A204.1 (cell line): ENCODE results near the gene WNT9A.

Source experiments
- FAIRE-seq: peaks from 2 replicates; lab custom pipeline; 2012; peaks lifted over from hg19 to GRCh38; lab: Jason Lieb, UNC

WNT9A gene

DNA sequence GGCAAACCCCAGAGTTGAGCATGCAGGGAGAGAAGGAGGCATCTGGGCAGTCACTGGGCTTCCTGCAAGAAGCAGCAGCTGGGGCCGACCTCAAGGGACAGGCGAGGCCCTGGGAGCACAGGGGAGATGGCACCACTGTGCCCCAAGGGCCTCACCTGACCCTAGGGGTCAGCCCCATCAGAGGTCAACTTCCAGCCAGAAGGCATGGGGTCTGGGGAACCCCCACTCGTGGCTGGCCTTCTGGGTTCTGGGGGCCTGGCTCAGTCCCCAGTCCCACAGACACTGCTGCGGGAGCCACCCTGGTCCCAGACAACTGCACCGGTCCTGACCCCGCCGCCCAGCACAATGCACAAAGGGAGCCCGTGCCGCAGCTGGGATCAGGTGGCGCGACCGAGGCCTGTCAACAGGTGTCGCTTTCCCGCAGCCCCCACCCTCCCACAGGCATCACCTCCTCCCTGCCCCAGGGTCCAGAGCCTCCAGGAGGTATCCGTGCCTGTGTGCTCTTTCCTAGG is 6.2 kb downstream of the WNT9A start:
- FAIRE-seq, result no peak

DNA sequence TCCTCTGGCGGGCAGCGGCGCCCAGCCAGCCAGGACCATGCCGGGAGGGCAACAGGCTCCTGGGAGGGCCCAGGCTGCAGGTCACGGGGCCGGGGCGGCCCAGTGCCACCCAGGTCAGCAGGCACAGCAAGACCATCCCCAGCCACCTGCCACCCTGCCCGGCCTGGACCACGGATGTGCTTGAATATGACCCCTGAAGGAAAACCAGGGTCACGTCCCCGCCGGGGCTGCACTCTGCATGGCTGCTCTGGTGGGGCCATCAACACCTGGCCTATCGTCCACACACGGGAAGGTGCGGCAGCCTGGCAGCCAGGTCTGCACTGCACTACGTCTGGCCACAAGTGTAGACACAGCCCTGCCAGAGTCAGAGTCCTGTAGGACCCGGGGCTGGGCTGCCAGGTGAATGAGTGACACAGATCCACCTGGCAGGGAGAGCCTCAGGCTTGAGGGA is 6.9 kb downstream of the WNT9A start:
- FAIRE-seq, result no peak

DNA sequence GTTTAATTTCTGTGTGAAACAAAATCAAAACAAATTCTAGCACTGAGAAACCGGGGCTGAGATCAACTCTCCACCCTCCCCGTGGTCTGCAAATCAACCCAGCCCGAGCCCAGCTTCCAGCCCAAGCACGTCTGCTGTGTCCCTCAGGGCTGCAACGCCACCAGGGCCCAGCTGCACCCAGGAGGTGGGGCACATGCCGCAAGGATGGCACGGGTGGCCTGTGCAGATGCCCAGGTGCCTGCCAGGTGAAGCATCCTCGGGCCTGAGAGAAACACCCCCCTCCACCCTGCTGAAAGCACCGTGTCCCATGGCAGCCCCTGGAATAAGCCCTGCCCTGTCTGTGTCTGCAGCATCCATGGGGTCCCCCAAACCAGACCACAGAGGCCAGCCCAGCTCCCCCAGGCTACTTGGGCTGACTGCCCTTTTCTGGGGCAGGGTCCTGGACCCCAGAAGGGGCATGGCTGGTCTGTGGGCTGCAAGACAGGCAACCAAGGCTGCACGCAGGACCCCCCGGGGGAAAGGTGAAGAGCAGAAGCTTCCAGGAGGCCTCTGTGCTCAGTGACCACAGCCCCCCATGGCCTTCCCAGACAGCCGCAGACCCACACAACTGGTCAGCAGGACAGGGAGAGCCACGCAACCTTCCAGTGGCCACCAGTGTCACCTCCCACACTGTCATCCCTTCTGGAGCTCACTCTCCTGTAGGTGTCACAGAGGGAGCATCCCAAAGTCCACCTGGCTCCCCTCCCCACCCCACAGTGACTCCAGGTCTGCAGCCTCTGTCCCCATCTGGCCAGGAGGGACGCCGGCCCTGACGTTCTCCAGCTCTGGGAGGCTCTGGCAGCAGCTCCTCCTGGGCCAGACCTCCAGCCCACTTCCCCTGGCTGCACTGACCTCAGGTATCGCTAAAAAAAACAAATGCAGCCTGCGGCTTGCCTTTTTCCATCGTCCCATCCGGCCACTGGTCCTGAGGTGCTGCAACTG is 7.7 kb downstream of the WNT9A start:
- no peak for FAIRE-seq

DNA sequence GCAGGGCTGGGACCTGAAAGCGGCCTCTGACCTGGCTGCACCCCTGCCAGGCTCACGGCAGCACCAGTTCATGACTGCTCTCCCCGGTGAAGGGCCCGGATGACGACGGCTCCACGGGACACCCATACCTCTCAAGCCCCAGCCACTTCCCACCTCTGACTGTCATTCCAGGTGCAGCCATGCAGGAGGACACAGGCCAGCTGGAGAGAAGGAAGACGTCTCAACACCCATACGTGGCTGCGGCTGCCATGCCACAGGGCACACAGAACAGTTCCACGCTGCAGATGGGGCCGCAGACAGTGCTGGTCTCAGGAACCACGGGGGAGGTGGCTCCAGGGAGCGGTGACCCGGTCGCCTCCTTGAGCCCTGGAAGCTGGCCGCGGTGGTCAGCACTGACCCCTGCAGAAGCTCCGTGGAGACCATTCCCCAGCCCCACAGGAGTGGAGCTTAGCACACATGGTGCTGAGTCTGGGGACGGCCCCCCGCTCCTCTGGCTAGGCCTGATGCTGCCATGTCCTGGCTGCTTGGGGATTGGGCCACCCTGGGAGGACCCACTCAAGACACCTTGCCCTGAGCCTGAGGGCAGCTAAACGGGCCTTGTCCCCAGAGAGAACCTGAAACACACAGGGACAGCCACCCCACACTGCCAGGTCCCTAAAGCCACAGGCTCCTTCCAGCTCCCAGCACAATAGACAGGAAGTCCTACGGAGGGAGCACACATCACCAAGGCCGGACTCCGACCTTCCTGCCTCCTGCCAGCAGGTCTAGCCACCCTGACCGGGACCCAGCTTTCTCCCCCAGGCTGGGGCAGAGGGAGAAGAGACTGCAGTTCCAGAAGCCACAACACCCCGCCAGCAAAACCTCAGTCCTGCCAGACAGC is 8.6 kb downstream of the WNT9A start:
- no peak for FAIRE-seq

DNA sequence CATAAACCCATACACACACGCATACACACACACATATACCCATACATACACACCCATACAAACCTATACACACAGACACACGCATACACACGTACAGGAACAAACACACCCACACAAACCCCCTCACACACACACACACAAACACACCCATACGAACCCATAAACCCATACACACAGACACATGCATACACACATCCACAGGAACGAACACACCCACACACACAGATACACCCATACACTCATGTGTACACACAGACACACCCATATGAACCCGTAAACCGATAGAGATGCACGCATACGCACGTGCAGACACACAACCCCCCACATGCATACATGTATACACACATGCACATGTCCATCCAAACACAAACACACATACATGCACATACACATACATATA is 9.5 kb downstream of the WNT9A start:
- FAIRE-seq, result no peak

DNA sequence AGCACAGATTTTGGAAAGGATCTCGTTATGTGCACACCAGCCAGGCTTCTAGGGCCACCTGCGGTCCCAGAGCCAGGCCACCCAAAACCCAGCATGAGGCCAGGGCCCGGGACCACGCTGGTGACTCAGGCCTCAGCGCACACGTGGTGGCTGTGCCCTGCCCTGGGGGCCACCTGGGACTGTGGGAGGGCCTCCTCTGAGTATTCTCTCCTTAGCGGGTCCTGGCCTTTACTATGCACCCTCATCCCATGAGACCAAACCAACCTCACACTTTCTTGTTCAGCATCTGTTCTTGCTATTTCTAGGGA is 9.9 kb downstream of the WNT9A start:
- FAIRE-seq, result no peak

DNA sequence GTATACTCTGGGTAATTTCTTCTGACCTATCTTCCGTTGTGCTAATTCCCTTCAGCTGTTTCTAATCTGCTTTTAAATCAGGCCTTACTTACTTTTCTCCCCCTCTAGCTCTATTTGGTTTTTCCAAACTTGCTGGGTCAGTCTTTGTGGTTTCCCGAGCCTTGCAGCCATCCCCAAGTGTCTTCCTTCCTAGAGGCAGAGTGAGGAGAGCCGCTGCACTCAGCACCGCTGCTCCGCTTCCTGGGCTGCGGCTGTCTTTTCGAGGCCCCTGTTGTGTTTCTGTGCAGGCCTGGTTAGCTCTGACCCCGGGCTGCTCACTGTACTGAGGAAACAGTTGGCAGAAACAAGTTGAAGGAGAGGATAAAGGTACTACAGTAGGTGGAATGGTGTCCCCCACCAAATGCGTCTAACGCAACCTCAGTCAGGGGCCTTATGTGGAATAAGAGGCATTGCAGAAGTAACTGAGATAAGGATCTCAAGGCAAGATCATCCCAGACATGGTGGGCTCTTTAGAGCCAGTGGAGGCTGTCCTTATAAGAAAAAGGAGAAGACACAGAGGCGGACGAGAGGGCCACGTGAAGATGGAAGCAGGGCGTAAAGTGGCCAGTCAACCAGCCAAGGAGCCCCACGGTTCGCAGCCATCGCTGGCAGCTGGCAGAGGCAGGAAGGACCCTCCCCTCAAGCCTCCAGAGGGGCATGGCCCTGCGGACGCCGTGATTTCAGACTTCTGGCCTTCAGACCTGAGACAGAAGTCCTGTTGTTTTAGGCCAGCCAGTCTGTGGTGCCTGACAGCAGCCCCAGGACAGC is 10.5 kb downstream of the WNT9A start:
- no peak for FAIRE-seq

DNA sequence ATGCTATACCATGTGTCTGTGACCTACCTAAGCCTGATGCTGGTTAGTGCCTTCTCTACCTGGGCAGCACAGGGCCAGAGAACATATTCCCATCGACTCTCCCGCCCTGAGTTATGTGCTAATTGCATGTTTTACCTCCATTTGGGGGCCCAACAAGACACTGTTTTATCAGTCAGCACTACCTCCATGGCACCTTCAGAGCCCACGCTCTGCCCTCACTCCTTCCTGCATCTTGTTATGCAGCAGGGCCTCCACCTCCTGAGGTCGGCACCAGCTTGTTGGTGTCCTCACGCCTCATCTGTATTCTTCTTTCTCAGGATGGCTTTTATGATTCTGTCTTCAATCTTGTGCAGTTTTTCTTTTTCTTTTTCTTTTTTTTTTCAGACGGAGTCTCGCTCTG is 11.9 kb downstream of the WNT9A start:
- FAIRE-seq, result no peak

DNA sequence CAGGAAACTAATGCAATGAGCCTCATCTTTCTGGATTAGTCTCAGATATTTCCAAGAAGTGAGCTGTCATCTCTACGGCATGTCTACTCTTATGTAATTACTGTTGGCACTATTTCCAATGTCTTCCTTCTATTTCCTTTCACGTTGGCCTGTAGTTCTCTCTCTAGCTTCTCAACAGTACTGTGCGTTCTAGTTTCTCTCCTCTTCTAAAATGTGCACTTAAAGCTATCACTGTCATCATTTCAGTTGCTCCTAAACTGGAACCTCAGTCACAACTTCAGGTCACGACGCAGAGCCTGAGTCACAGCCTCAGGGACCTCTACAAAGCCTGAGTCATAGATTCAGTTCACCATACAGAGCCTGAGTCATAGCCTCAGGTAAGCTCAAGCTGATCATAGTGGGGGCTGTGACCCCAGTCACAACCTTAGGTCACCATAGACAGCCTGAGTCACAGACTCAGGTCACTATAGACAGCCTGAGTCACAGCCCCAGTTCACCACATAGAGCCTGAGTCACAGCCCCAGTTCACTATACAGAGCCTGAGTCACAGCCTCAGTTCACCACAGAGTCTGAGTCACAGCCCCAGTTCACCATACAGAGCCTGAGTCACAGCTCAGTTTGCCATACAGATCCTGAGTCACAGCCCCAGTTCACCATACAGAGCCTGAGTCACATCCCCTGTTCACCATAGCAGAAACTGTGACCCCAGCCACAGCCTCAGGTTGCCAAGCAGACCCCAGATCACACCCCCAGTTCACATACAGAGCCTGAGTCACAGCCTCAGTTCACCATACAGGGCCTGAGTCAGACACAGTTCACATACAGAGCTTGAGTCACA is 13.0 kb downstream of the WNT9A start:
- no peak for FAIRE-seq

DNA sequence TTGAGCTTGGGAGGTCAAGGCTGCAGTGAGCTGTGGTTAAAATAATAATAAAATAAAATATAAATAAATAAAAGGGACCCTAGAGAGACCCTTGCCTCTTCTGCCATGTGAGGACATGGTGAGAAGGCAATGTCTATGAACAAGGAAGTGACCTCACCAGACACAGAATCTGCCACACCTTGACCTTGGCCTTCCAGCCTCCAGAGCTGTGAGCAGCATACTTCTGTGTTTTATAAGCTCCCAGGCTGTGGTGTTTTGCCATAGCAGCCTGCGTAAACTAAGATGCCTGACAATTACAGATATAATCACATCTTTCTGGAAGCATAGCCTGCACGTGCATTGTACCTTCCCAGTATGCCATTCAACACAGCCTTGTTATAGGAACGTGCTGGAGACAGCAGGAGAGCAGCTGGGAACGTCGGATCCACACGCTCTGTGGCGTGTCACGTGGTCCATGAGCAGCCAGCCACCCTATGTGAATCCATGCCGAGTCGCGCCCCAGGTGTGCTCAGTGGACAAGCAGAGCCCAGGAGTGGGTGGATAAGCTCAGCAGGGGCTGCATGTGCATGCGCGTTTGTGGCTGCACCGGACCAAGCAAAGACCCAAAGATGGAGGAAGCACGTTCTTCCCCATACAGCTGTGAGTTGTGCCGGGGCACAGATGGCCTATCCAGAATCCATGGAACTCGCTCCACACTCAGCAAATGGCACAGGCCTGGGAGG is 17.8 kb downstream of the WNT9A start:
- no peak for FAIRE-seq

DNA sequence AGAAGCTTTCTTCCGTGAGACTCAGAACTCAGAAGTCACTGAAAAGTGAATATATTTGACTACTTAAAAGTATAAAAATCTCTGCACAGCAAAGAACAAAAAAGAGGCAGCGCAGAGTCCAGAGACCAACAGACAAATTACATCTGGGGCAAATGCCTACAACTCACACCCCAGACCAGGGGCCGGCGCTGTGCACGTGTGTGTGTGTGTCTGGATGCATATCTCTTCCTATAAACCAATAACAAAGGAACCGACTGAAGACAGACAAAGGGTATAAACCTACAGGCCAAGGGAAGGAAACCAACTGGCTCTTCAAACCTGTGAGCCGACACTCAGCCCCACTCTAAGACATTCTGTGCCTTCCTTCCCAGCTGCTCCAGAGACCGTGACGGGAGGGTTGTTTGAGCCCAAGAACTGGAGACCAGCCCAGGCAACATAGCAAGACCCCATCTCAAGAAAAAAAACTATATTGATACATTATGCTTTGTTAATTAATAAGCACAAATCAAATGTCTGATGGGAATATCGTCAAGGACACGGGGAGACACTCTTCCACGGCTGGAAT is 18.8 kb downstream of the WNT9A start:
- no peak for FAIRE-seq

DNA sequence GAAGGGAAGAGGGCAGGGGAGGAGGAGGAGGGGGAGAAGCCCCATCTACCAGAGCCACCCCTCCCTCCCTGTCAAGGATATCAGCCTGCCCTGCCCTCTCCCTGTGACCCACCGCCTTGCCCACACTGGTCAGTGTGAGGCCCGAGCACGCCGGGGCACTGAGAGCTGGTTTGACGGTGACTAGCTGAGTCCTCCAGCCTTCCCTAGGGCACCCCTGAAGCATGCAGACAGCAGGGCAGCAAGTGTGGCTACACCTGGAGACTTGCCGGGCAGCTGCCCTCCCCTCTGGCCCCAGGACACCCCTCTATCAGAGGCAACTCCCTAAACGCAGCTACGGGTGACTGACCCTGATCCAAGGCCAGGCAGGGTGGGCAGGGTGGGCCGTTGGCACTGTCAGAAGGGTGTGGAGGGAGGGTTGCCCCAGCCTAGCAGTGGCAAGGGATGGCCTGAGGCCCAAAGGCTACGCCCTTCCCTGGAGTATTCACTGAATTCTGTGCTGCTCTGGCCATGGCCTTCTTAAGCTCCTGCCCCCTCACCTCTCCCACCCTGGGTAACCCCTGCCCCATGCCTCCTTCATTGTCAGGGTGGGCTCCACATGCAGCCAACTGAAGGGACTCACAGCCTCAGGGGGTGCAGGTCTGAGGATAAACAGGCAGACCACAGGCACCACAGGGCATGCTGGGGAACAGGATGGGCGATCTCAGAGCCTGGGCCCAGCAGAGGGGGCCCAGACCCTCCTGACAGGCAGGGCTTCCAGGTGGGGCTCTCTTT is 19.6 kb downstream of the WNT9A start:
- FAIRE-seq, result no peak

DNA sequence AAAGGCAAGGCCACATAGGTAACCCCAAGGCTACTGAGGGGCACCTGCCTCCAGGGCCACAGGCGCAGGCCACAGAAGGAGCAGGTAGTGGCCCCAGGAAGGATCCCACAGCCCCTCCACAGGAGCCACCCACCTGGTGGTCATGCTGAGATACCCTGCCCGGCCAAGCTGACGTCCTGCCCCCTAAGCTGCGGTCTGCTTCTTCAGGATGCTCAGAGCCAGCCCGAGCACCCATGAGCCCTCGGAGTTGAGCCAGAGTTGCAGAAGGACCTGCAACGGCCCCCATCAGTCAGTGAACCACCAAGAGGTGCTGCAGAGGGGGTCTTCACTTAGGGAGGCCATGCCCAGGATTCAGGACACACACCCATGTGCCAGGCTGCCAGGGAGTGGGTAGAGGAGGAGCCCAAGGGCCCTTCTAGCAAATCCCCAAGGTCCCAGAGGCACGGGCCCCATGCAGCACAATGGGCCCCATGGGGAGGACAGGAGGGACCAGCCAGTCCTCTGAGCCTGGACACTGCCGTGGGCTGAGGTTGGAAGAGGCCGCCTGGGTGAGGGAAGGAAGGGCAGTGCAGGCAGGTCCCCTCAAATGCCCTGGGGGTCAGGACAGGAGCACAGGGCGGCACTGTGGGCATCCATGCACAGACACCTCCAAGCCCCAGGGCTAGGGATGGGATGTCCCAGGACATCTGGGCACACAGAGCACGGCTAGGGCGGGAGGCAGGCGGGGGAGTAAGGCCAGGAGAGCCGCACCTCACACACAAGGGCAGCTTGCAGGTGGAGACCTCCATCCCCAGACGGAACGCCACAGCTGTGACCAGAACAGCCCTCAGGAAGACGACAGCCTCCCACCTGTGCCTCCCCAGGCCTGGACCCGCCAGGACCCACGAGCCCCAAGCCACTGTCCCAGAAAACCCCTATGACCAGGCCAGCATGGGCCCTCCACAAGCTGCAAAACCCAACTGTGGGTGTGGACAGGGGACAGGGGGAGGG is 20.5 kb downstream of the WNT9A start:
- FAIRE-seq, result no peak

DNA sequence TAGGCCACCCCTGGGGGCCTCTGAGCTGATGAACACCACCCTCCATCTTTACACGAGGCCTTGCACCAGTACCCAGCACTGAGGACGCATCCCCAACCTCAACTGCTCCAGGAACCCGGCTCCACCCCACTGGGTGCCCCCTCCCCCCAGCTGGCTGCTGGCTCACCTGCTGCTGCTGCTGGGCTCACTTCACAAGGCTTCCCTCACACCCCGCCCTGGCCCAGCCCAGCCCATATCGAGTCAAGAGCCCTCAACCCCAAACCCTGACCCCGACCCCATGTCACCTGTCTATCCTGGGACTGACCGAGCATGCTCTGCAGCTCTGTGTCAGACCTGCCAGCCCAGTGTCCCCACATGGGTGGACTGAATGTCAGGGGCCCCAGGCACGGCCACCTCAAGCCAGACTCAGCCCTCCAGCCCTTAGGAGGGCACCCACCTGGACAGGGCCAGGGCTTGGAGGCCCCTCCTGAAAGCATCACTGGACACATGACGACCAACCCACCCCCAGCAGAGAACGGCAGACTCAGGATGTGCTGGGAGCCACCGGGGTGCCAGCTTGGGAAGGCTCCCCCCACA is 21.4 kb downstream of the WNT9A start:
- FAIRE-seq, result no peak

DNA sequence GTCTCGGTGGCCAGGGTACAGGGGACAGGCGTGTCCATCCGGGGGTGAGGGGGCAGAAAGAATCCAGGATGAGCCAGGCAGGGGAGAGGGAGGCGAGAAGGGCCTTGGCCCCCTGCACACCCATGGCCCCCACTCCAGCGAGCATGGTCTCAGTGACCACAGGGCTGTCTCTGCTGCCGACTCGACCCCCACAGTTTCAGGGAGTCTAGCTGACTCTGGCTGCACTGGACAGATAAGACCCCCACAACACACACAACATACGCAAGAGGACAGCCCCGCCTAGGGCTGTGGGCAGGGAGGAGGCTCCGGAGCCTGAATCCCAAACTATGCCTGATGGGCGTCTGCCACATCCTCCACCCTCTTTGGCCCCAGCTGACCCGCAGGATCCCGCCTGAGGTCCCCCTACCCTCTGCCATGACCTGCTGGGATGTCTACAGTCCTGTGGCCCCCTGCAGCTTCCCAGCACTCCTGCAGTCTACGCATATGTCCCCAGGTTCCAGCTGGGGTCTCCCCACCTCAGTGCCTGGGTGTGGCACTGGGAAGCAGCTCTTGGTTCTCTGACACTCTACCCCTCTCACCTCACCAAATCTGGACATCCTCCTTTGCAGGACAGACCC is 22.0 kb downstream of the WNT9A start:
- FAIRE-seq, result no peak

DNA sequence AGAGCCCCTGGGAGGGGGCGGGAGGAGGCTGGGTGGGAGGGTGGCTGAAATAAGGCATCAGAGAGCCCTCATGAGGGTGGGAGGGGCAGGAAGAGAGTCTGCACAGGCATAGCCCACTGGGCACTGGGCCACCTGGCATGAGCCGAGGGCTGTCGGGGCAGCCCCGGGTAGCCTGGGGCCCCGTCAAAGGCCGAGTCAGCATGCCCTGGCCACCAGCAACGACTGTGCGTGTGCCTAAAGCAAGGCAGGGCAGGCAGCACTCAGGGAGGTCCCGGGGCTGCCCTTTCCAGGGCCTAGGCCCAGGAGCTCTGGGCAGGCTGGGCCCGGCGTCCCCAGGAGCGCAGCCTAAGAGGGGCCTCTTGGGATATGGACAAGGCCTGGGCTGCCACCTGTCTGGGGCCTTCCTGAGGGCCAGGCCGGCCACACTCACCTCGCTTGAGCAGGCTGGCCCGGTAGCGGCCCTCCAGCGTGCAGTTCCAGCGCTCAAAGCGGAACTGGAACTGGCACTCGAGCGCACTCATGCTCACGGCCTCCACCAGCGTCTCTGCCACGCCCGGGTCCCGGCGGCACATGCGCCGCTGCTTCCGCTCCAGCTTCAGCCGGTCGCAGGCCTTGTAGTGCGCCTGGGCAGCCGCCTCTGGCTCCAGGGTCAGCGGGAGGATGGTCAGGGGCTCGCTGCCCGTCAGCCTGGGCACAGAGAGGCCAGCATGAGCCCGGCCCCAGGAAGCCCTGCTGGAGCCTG is 22.7 kb downstream of the WNT9A start:
- FAIRE-seq, result no peak
